CMK (cell line): ENCODE measurements around the gene SYCE3.
"Not testable (repeated sequence)": the region's sequence is repeated elsewhere in the genome, so short reads cannot be mapped to it uniquely, and the experiment has no call there.

Experiments used
- DNase-seq: peaks from one replicate; pipeline ENCODE4 v3.0.0-alpha.2; 2010; ENCODE audit warnings: low read depth

The SYCE3 gene

DNA sequence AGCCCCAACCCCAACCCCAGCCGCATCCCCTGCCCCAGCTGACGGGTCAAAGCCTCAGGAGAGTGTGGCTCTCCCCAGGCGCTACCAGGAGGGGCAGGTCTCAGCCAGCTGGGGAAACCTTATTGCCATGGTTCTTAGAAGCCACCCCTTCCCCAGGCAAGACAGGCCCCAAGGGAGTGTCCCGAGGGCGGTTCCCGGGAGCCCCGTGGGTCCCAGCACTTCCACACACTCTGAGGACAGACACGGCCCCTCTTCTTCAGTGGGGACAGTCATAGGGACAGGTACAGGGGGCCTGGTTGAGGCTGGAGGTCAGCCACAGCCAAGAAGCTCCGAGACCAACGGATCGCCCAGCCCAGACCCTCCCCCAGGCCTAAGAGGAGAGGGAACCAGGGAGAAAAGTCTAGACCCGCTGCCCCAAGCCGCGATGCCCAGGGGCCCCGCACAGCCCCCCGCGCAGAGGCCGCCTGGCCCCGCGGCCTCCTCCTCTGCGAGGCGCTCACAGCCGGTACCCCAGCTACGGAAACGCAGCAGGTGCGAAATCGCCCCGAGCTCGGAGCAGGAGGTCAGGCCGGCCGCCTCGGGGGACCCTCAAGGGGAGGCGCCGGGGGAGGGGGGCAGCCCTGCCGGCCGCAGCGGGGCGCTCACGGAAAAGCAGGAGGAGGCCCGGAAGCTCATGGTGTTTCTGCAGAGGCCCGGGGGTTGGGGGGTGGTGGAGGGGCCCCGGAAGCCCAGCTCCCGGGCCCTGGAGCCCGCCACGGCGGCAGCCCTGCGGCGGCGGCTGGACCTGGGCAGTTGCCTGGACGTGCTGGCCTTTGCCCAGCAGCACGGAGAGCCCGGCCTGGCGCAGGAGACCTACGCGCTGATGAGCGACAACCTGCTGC lies 14.4 kb downstream of the SYCE3 start:
- no peak for DNase-seq

DNA sequence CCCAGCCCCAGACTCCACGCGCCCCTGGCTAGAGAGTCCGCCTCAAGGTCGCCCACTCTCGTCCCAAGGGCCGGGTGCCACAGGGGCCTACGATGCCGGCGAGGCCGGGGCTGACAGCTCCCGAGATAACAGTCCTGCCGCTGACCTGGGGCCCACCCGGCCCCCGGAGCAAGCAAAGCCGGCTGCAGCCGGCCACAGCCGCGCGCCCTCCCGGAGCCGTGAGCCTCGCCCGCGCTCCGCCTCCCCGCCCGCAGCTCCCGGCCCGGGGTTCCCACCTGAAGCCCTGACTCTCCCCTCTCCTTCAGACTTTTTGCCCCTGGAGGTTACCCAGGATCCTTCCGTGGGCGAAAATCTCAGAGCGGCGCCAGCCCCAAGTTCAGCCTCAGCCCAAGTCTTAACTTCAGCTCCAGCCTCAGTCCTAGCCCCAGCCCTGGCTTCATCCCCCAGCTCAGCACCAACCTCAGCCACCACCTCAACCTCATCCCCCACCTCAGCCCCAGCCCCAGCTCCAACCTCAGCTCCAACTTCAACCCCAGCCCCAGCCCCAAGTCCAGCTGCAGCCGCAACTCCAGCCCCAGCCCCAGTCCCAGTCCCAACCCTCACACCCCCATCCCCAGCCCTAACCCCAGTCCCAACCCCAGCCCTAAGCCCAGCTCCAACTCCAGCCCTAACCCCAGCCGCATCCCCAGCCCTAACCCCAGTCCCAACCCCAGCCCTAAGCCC lies 15.3 kb downstream of the SYCE3 start:
- DNase-seq: no peak

DNA sequence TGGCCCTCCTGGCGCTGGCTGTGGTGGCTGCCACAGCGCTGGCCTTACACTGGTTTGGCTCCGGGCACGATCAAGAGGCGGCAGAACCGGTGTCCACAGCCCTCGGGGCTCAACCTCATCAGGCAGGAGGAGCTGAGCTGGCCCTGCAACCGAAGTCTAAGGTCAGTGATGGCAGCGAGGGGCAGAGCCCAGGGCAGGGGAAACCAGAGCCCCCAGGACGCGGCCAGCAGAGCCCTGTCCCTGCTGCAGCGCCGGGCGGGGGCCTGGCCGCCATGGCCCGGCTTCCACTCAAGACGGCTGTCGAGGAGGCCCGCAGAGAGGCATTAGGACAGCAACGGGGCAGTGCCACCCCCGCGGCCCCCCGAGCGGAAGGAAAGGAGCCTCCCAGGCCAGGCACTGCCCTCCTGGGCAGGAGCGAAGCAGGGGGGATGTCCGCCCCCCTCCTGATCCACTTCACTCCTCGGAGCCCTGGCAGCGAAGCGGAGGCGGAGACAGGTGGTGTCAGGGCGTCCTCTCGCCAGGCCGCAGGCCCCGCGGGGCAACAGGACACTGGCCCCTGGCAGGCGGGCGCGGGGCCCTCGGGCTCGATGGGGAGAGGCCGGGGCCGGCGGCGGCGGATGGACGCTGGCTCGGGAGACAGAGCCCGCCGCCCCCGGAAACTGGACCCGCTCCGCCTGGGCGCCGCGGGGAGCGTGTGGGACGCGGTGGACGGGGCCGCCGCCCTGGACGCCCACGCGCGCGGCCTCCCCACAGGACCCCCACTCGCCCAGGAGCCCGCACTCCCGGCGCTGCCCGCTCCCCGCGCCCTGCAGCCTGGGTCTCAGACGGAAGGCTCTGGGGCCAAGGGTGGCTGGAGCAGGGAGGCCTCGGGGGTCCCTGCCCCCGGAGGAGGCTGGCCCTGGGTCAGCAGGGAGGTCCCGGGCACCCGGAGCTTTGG lies 16.1 kb downstream of the SYCE3 start:
- DNase-seq: no peak

DNA sequence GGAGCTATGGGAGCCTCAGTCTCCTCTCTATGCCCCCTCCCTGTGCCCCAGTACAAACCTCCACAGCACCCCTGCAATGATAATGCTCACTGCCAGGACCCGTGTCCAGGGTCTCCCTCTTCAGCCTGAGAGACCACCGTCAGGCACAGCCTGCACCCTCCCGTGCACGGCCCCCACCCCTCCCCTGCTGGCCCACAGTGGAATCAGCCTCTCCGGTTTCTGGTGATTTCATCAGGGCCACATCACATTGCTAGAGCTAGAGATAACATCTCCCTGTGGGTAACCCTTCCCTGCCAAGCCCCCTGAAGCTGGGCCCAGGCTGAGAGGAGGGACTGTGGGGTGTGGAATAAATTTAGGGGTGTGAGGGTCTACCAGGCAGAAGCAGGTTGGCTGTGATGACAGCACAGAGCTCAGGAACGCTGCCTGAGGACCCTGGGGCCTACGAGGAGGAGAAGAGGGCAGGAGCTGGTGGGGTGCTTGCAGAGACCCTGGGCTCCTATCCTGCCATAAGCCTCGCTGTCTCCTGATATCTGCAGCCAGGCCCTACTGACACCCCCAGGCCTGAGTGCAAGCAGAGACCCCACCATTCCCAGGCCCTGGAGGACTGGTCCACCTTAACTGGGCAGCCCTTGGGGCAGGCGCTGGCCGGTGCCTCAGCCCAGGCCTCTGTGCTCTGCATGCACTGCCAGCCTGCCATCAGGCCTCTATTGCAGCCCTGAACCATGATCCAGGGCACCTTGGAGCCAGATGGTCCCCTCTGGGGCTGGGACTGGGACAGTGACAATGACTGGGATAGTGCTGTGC lies 17.0 kb downstream of the SYCE3 start, which contains the start of gene KLHDC7B:
Gene KLHDC7B (plus strand): TSS at position 378 of the 804 bp plus-strand sequence. CDS start 345 bp downstream, at position 723.
- no peak for DNase-seq

DNA sequence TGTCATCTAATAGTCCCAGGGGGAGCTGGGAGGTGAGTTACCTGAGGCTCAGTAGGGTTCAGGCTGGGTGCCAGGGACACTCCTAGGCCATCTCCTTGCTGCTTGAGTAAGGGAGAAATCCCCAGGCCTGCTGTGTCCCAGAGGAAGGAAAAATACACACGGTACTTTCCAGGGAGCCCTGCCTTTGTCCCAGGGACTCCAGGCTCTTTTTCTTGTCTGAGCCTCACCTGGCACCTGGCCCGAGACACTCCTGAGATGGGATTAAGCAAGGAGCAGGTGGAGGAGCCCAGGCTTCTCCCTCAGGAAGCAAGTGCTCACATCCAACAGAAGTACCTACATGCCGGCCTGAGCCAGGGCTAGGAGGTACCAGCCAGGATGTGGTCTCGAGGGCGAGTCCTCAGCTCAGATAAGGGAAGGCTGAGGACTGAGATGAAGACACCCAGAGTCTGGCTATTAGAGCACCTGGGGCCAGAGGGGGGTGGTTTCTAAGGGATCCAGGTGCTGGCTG lies 17.9 kb downstream of the SYCE3 start:
- no peak for DNase-seq

DNA sequence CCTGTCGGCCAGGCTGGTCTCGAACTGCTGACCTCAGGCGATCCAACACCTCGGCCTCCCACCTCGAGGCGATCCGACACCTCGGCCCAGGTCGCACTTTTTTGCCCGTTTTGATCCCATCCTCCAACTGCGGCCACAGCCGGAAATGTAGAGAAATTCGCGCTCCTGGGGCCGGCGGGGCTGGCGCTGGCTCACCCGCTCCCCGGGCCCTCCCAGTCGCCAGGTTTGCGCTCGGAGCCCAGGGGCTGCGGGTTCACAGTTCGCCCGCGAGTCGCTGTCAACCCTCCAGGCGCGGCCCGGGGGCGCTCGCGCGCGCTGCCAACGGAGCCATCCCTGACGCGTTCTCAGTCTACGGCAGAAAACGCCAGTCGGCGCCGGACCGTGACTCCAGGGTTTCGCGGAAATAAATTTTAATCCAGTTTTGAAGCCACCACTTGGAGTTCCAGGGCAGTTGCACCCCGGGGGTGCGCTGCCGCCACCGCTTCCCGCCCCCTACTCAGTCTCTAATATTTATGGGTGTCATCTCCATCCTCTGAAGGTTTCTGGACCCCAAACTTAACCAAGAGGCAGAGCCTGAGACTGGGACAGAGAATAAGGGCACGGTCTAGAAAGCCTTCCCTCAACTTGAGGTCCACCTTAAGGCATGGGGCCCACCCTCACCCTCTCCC lies 18.5 kb downstream of the SYCE3 start:
- DNase-seq: no peak

DNA sequence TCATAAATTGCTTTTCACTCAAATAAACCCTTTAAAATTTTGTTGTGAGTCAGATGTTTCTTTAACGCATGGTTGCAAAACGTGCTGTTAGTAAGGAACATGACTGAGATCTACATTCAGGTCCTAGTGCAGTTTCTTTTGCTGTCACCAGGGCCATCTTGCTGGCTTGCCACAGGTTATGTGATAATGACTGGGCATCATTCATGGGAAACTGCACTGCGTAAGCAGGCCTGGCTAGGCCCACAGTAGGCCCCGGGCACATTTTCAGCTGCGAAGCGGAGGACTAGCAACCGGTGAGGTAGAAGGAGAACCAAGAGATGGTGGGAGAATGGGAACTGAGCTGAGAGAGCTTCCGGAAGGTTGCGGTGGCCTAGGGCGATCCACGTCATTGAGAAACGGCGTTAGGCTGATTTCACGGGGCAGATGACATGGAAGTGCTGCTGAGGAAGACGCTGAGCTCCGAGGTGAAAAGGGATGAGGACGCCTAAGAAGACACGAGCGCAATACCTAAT lies 20.2 kb downstream of the SYCE3 start:
- DNase-seq: no peak

DNA sequence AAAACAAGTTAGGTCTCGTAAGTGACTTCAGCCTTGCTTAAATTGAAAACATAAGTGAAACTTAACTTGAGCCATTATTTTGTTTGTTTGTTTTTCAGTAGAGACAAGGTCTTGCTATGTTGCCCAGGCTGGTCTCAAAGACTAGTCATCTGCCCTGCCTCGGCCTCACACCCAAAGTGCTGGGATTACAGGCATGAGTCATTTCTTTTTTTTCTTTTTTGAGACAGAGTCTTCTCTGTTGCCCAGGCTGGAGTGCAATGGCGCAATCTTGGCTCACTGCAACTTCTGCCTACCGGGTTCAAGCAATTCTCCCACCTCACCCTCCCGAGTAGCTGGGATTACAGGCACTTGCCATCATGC lies 21.1 kb downstream of the SYCE3 start:
- DNase-seq: not testable (repeated sequence)

DNA sequence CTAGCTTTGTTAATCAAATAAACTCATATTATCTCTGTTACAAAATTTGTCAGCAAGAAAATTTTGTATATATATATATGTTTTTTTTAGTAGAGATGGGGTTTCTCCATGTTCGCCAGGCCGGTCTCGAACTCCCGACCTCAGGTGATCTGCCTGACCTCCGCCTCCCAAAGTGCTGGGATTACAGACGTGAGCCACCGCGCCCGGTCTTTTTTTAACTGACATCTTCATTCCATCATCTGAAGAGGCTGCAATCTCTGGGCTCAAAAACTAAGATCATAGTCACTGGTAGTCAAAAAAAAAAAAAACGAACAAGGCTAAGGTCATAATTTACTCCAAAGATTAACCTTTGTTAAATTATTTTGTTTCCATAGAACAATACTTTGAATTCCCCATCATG lies 22.3 kb downstream of the SYCE3 start:
- DNase-seq: no peak

DNA sequence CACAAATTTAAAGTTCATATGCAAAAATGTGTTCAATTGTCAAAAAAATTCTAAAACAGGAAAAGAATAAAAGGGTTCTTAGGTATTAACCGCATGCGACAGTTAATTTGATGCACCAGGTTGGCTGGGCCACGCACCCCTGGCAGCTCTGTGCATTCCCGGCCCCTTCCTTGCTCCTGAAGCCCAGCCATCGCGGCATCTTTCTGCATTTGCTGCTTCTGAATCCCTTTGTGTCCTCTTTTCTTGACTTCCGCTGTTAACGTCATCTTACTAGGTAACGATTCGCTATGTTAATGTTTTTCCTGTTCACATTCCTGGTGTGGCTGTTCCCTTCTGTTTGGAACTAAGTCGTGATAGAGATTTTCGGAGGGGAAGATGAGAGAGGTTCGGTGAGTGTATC lies 25.0 kb downstream of the SYCE3 start:
- no peak for DNase-seq

DNA sequence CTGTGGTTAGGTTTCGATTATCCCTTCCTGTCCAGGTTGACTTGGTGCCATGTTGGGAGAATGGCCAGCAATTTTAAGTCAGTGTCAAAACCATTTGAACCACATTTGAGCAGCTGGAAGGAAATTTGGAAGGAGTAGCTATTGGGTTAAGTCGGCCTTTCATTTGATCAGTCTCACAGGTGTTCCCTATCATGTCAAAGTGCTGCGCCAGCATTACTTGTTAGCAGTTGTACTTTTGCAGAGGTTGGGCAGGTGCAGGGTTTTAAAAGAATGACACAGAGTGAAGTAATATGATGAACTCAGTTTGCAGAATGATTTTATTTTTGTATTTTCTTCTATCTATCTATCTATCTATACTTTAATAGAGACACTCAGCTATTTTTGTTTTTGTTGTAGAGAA lies 26.5 kb downstream of the SYCE3 start:
- no peak for DNase-seq

DNA sequence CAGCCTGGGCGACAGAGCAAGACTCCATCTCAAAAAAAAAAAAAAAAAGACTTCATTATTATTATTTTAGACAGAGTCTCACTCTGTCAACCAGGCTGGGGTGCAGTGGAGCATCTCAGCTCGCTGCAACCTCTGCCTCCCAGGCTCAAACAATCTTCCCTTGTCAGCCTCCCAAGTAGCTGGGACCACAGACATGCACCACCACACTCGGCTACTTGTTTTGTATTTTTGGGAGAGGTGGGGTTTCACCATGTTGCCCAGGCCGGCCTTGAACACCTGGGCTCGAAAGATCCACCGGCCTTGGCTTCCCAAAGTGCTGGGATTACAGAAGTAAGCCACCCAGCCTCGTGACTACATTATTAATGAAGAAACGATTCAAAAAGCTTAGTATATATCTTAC lies 27.6 kb downstream of the SYCE3 start:
- no peak for DNase-seq

DNA sequence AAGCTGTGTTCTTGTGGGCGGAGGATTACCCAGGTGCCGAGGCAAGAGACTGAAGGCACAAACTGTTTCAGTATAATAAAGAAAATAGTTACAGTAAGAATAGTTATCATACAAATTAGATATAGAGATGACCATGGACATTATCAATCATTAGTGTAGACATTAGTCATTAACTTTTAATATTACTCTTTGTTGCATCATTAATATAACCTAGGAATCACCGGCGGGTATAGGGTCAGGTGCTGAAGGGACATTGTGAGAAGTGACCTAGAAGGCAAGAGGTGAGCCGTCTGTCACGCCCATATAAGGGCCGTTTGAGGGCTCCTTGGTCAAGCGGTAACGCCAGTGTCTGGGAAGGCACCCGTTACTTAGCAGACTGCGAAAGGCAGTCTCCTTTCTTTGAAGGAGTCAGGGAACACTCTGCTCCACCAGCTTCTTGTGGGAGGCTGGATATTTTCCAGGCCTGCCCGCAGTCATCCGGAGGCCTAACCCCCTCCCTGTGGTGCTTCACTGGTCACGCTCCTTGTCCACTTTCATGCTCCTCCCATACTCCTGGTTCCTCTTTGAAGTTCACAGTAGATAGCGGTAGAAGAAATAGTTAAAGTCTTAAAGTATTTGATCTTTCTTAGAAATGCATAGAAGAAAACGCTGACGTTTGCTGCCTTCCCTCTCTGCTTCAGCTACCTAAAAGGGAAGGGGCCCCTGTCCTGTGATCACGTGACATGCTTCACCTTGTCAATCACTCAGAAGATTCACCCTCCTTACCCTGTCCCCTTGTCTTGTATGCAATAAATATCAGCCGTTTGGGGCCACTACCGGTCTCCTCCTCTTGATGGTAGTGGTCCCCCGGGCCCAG lies 28.6 kb downstream of the SYCE3 start:
- DNase-seq: not testable (repeated sequence)

DNA sequence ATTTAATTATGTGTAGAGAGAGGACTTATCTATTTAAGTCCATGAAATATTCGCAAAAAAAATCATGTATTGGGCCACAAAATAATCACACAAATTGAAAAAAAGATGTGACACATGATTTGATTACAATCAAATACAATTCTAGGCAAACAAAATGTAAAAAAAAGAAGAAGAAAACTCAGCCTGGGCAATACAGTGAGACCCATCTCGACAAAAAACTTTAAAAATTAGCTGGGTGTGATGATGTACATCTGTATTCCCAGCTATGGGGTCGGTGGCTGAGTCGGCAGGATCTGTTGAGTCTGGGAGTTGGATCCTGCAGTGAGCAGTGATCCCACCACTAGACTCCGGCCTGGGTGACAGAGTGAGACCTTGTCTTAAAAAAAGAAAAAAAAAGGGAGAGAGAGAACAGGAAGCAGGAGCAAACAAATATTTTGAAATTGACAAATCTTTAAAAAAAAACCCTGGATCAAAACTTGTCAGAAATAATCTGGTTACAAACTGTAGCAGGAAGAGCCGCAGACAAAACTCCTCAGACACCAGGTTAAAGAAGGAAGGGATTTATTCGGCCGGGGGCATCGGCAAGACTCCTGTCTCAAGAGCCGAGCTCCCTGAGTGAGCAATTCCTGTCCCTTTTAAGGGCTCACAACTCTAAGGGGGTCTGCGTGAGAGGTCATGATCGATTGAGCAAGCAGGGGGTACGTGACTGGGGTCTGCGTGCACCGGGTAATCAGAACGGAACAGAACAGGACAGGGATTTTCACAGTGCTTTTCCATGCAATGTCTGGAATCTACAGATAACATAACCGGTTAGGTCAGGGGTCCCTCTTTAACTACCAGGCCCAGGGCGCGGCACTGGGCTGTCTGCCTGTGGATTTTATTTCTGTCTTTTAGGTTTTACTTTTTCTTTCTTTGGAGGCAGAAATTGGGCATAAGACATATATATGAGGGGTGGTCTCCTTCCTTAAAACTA lies 29.6 kb downstream of the SYCE3 start:
- DNase-seq: no peak

DNA sequence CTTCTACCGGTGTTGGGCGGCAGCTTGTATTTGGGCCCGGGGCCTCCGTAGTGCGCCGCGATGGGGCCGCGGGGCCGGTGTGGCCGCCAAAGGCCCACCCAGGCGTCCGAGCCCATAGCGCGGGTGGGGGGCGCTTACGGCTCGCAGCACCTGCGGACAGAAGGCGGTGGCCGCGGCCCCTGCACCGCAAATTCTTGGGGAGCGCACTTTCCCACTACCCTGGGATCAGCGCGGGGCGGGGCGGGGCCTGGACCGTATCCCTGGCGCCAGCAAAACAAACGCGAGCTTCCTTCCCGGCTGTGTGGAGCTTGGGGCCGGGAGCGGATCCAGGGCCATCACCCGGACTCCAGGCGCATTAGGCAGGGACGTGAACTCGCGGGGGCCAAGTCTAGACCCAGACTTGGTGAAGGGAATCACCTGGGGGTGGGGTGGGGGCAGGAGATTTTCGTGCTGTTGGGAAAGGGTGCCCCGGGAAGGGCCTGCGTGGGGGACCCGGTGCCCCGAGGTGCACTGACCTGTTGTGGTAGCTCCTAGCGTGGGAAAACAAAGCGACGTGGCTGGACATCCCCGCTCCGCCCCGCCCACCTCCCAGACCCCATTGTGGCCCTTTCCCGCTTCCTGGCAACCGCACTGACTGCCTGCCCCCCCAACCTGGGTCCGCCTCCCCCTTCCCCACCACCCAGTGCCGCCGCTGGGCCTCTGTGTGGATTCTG lies 30.6 kb downstream of the SYCE3 start:
- DNase-seq: no peak

DNA sequence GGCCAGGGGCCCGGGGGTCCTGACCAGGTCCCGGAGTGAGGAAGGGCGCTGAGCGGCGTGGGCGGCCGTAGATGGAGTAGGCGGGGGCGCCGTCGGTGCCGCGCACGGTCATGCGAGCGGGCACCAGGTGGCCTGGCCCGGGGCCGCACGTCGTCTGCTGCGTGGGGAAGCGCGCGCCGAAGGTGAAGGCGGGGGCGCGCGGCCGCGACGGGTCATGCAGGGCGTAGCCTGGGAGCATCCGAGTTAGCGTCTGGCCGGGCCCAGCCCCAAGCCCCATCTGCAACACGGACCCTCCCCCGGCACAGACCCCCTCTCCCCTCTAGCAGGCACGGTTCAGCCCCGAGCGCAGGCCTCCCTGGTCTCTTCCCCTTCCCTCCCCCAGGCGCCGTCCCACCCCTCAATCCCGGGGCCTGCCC lies 31.2 kb downstream of the SYCE3 start:
- no peak for DNase-seq

DNA sequence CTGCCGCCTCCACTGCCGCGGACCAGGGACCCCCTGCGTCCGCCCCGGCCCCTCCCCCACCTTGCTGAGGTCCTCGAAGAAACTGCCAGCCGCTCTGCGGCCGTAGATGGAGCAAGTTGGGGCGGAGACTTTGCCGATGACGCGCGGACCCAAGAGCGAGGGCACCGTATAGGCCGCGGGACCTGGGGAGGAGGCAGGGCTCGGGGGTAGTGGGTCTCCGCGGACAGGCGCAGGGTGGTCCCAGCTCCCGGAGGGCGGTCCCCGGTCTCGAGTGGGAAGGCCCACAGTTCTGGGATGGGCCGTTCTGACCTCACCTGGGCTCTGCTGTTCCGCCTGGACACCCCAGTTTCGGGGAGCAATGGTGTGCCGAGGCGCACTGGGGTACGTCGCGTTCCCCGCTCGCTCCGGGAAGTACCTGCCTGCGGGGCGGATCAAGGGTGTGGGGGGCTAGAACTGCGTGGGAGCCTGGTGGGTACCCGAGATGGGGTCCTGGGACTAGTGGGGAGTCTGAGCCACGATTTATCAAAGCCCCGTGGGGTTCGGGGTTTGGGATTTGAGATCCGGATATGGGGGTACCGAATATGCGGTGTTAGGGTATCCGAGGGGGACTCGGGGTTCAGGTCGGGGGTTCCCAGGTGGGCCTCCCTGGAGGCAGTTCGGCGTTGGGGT lies 31.7 kb downstream of the SYCE3 start:
- no peak for DNase-seq
